ENCODE data around the gene HEATR5A. TPM values are rescaled to one million over a fixed set of nuclear protein-coding genes. Genes with fewer than 3 reads are reported as not detected.
A peak's percentile ranks its signal among the peaks of the same experiment; 100 is the strongest.

HEATR5A gene
- total and polyA plus RNA-seq, 2 of the 13 experiments (the other 11 are each of a cell fraction or from before 2014, with no cell fraction given): 36.4 to 105 TPM

- no peak for TF ChIP-seq KLF11 (CRISPR knock-in tag; IDR thresholded peaks at IDR 0.05)
- TF ChIP-seq CHD4 (IDR thresholded peaks at IDR 0.05; ENCODE audit: borderline replicate concordance, low read length): peak; percentile 72; the same call in 1 of the 2 replicates
- TF ChIP-seq ZNF550 (CRISPR knock-in tag; IDR thresholded peaks at IDR 0.05; ENCODE audit: borderline replicate concordance): no peak
- no peak for TF ChIP-seq ZNF607 (CRISPR knock-in tag; IDR thresholded peaks at IDR 0.05; ENCODE audit: borderline replicate concordance)
- no peak for TF ChIP-seq SOX6 (IDR thresholded peaks at IDR 0.05)
- TF ChIP-seq SOX6 (CRISPR knock-in tag; IDR thresholded peaks at IDR 0.05): peak; percentile 91
- TF ChIP-seq LBX2 (CRISPR knock-in tag; IDR thresholded peaks at IDR 0.05; ENCODE audit: borderline replicate concordance): no peak
- TF ChIP-seq FOXJ3 (CRISPR knock-in tag; IDR thresholded peaks at IDR 0.05; ENCODE audit: borderline replicate concordance): peak; percentile 87; the same call in 1 of the 2 replicates
- TF ChIP-seq RAD21 (CRISPR knock-in tag; IDR thresholded peaks at IDR 0.05): no peak
- TF ChIP-seq MED13 (CRISPR knock-in tag; IDR thresholded peaks at IDR 0.05): peak; percentile 88
- 0 out of 2 replicates have a peak, but pooled peaks have one; percentile 47 for TF ChIP-seq ZFX (CRISPR knock-in tag; IDR thresholded peaks at IDR 0.05; ENCODE audit: low read depth)
- no peak; the same call in 1 of the 2 replicates for TF ChIP-seq JUNB (CRISPR knock-in tag; IDR thresholded peaks at IDR 0.05; ENCODE audit: borderline replicate concordance)
- peak; percentile 74; the same call in 1 of the 2 replicates for TF ChIP-seq ZBTB44 (CRISPR knock-in tag; IDR thresholded peaks at IDR 0.05)
- peak; percentile 98; the same call in 1 of the 2 replicates for TF ChIP-seq RELA (CRISPR knock-in tag; IDR thresholded peaks at IDR 0.05)
- TF ChIP-seq E2F5 (CRISPR knock-in tag; conservative IDR thresholded peaks at IDR 0.05): no peak
- TF ChIP-seq ZFP36 (IDR thresholded peaks at IDR 0.05; ENCODE audit: borderline replicate concordance, low read depth, low read length, partially characterized antibody): no peak
- TF ChIP-seq HNF4G (IDR thresholded peaks at IDR 0.05; ENCODE audit: borderline replicate concordance, low read depth, low read length): peak; percentile 59; the same call in 1 of the 2 replicates
- TF ChIP-seq HNF4G (CRISPR knock-in tag; IDR thresholded peaks at IDR 0.05; ENCODE audit: borderline replicate concordance, low read depth): no peak
- no peak for TF ChIP-seq GLMP (CRISPR knock-in tag; IDR thresholded peaks at IDR 0.05; ENCODE audit: borderline replicate concordance)
- no peak for TF ChIP-seq PLSCR1 (CRISPR knock-in tag; IDR thresholded peaks at IDR 0.05; ENCODE audit: borderline replicate concordance)
- TF ChIP-seq ZNF710 (CRISPR knock-in tag; IDR thresholded peaks at IDR 0.05; ENCODE audit: borderline replicate concordance): 0 out of 2 replicates have a peak, but pooled peaks have one; percentile 28
- TF ChIP-seq MBD4 (IDR thresholded peaks at IDR 0.05; ENCODE audit: borderline replicate concordance, low read length): peak; percentile 65; the same call in 1 of the 2 replicates
Observed at GRCh38 chr14:31280132-31280870, 140.0 kb downstream of the HEATR5A start (continued).
